ENCODE results near the gene TIMD4. TPM values are rescaled to one million over a fixed set of nuclear protein-coding genes. Genes with fewer than 3 reads are reported as not detected.

Gene TIMD4
- 0.72 to 1.9 TPM (median 1.4 TPM) in 5 replicates for total RNA-seq (2022; extraction: Qiagen RNA extraction; ENCODE audit: low read depth)

DNA sequence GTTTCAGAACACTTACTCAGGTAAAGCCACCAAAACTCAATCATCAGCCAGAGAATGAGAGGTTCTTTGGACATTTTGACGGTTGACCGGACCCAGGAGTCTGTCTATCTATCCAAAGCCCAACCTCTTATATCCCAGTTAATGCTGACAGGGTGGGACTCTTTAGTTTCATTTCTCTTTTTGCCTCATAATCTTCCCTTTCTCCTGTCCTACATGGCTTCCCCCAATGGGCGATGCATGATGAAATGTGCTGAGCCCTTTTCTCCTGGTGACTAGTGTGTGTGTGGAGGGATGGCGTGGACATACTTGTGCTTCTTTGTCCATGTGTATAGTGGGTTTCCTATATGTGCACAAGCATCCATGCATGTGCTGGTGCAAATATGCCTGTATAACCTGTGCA lies at the start of gene TIMD4:
Gene TIMD4, minus strand, starts transcription at position 102 of the 400 bp plus-strand sequence. Its CDS starts 28 bp downstream, at position 74.

Other genes starting within 250 kb of the TIMD4 start
- gene PPP1R2B, start 112.9 kb downstream of the TIMD4 start, total RNA-seq (2022; extraction: Qiagen RNA extraction; ENCODE audit: low read depth): 0.10 to 0.13 TPM (median 0.13 TPM) in 5 replicates
- gene HAVCR1, start 95.9 kb upstream of the TIMD4 start, total RNA-seq (2022; extraction: Qiagen RNA extraction; ENCODE audit: low read depth): 35.8 to 44.2 TPM (median 43.9 TPM) in 5 replicates
- 0.23 to 0.63 TPM (median 0.40 TPM) in 5 replicates for gene HAVCR2, start 145.8 kb upstream of the TIMD4 start, total RNA-seq (2022; extraction: Qiagen RNA extraction; ENCODE audit: low read depth)
- gene MED7, start 179.6 kb upstream of the TIMD4 start, total RNA-seq (2022; extraction: Qiagen RNA extraction; ENCODE audit: low read depth): 13.5 to 22.3 TPM (median 16.0 TPM) in 5 replicates
- gene GARIN3, start 203.0 kb upstream of the TIMD4 start, total RNA-seq (2022; extraction: Qiagen RNA extraction; ENCODE audit: low read depth): not detected in 5 replicates
- gene ITK, start 217.6 kb upstream of the TIMD4 start, total RNA-seq (2022; extraction: Qiagen RNA extraction; ENCODE audit: low read depth): 0.09 to 0.11 TPM in 2 of 5 replicates, not detected in the others

Measured in A549 treated with DMSO at 1 μM for 4 hours (cell line).